EL (cell line): ENCODE results near the gene CARD8.
"Not testable (repeated sequence)": the region's sequence is repeated elsewhere in the genome, so short reads cannot be mapped to it uniquely, and the experiment has no call there.

Experiments used
- DNase-seq: peaks from one replicate; pipeline ENCODE4 v3.0.0-alpha.2; 2016

The CARD8 gene

DNA sequence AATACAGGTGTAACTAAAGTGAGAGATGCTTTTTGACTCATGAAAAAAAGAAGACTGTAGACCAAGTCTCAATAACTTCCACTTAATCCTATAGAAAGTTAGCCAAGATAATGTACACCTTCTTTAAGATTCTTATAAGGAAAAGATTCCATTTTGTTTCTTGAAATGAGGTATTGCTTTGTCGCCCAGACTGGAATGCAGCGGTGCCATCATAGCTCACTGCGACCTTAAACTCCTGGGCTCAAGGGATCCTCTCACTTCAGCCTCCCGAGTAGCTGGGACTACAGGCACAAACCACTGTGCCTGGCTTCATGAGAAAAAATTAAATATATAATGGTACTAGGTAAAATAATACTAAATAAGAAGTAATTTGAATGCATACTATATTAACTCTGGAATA is 3.3 kb upstream of the CARD8 start:
- DNase-seq = not testable (repeated sequence)

DNA sequence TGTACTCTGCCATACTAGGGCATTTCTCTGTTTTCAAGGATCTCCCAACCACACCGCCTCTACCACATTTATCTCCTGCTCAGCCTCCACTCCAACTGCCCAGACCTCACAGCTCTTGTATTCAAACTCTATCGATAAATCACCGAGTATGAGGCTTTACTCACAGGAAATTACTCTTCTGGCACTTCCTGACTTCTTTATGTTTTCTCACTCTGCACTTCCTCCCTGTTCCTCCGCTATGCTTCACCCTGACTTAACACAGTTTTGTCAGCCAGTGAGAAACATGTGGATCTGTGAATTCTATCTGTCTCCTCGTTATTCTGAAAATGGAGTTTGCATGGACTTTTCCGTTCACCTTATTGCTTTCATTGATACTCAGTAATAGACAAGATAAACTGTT is 2.6 kb upstream of the CARD8 start:
- peak; percentile 43 for DNase-seq

DNA sequence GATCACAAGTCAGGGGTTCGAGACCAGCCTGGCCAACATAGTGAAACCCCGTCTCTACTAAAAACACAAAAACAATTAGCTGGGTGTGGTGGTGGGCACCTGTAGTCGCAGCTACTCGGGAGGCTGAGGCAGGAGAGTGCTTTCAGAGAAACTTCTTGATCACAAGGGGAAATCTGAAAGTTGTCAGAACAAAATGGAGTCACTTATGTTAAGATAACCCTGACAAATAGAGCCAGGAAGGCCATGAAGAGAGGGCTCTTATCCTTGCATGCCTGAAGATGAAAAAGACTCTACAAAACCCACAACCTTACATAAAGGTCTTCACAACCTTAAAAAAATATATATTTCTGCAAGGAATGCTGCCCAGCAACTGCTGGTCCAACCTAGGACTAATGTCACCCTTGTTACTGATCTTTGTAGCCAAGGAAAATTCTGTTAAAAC is 1.2 kb downstream of the CARD8 start:
- no peak for DNase-seq

DNA sequence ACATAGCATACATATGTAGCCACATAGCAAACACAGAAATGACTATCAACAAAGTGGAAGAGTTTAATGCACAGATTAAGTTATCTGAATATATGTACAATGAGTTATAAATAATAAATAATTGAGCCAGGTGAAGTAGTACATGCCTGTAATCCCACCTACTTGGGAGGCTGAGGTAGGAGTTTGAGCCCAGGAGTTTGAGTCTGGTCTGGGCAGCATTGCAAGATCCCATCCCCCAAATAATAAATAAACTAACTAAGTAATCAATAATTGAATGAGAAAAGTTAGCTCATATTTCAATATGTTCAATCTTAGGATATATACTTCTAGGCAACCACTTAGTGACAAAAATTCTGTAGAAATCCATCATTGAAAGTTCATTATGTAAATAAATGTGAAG is 1.7 kb downstream of the CARD8 start:
- no peak for DNase-seq

DNA sequence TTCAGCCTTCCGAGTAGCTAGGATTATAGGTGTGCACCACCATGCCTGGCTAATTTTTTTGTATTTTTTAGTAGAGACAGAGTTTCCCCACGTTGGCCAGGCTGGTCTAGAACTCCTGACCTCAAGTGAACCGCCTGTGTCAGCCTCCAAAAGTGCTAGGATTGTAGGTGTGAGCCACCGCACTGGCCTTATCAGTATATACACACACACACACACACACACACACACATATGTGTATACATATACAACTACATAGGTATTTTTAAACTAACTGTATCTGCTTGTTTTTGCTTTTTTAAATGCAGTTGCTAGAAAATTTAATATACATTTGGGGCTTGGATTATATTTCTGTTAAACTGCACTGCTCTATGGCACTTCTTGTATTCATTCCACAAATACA is 3.1 kb downstream of the CARD8 start:
- no peak for DNase-seq

DNA sequence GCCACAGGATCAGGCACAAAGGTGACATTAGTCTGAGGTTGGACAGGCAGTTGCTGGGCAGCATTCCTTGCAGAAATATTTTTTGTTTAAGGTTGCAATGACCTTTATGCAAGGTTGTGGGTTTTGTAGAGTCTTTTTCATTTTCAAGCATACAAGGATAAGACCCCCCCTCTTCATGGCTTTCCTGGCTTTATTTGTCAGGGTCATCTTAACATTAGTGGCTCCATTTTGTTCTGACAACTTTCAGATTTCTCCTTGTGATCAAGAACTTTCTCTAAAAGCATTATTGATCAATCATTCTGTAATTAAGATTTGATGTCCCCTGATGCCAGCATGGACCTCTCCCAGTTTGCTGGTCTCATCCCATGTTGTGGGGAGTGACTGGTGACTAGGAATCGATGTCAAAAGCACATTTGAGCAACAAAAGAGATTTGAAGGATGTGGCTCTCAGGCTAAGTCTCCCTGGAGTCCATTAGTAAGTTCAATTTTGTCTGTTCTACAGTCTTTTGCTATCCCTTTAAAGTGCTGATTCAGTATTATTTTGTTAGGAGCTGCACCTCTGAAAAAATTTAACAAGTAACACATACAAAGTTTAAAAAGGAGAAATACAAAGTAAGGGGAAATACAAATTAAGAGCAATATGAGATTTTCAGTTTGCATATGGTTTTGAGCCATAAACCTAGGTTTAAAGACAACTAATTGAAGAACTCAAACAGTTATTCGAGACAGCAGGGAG is 5.3 kb downstream of the CARD8 start:
- no peak for DNase-seq

DNA sequence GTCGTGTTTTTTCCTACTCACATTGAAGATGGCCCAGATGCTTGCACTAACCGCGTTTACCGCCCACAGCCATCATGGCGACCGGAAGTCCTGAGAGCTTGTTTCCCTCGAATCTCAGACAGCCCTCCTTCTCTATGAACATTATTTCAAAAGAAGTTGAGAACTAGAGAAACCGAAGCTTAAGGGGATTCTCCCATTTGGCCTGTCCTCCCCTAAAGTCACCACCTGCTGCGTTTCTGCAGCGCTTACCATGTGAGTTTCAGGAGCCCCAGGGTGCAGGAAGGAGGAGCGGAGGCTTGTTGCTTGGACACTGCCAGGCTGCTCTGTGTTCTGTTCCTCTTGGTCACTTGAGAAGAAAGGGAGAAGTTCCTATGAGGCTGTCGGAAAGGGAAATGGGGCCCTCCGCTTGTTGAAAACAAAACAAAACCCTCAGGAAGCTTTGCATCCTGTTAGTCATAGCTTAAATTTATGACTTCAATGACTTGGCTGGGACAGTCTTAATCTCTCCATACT is 6.2 kb downstream of the CARD8 start:
- no peak for DNase-seq

DNA sequence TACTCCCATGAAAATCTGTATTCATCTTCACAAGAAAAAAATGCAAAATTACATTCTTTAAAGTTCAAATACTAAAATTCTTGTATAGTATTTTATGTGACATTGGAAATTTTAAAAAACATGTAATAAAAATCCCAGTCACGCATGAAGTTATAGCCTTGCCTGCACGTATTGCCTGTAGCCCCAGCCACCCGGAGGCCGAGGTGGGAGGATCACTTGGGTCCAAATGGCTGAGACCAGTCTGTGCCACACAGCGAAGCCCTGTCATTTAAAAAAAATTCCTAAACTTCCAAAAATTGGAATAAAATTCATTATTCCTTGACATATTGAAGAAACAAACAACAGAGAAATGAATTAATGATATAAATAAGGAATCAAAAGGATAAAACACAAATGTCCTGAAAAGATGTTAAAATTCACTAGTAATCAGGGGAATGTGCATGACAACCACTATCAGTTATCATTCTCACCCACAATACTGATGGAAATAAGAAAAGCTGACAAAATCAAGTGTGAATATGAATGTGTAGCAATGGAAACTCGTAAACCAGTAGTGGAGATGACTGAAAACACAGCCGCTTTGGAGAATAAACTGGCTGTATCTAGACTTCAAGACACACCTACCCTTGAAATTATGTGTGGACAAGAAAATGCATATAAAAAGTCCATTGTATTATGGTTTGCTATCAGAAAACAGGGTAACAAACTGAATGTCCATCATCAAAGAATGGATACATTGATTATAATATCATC is 7.5 kb downstream of the CARD8 start:
- no peak for DNase-seq

DNA sequence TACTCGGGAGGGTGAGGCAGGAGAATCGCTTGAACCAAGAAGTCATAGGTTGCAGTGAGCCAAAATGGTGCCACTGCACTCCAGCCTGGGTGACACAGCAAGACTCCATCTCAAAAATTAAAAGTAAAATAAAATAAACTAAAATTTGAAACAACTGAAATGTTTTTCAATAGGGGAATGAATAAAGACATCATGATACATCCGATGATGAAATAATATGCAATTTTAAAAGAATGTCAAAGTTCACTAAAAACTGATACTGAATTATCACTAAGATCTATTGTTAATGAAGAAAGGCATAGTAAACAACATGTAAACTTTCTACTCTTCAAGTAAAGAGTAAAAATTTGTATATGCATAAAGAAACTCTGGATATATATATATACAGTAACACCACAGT is 8.5 kb downstream of the CARD8 start:
- DNase-seq = no peak

DNA sequence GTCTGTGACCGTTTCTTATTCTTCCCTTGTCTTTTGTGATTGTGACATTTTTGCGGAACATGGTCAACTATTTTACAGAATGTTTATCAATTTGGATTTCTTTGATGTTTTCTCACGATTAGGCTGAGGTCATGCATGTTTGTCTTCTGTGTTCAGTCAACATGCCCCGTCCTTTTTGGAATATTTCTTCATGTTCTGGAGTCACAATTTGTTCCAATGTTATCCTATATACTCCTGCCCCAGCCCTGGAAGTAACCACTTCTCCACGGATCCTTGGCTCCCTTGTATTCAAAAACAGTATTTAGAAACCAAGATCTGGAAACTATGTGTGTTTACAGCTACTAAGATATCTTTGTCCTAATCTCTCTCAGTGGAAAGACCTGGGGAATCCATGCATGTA is 9.6 kb downstream of the CARD8 start:
- DNase-seq = no peak

DNA sequence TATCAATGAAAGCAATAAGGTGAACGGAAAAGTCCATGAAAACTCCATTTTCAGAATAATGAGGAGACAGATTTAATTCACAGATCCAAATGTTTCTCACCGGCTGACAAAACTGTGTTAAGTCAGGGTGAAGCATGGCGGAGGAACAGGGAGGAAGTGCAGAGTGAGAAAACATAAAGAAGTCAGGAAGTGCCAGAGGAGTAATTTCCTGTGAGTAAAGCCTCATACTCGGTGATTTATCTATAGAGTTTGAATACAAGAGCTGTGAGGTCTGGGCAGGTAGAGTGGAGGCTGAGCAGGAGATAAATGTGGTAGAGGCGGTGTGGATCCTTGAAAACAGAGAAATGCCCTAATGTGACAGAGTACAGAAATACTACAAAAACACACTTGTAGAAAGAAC is 11.4 kb downstream of the CARD8 start:
- DNase-seq = no peak

DNA sequence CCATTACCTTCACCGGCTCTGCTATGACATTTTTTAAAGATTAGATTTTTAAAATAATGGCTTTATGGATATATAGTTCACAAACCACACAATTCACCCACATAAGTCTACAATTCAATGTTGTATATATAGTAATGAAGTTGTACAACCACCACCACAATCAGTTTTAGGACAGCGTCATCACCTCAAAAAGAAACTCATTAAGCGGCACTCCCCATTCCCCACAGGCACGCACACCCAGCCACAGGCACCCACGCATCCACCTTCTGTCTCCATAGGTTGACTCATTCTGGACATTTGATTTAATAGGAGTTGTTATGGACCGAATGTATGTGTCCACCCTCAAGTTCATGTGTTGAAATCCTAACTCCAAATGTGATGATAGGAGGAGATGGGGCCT is 13.9 kb downstream of the CARD8 start:
- DNase-seq = not testable (repeated sequence)

DNA sequence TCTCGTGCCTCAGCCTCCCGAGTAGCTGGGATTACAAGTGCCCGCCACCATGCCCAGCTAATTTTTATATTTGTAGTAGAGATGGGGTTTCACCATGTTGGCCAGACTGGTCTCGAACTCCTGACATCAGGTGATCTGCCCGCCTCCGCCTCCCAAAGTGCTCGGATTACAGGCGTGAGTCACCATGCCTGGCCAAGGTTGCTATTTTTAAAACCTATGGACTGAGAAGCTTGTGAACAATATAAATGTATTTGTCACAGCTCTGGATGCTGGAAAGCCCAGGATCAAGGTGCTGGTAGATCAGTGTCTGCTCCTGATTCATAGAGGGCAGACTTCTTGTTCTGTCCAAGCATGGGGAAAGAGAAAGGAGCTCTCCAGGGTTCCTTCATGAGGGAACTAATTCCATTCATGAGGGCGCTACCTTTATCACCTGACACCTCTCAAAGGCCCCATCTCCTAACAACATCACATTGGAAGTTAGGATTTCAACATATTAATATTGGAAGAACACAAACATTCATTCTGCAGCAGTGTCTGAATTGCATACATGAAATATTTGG is 16.1 kb downstream of the CARD8 start:
- DNase-seq = no peak

DNA sequence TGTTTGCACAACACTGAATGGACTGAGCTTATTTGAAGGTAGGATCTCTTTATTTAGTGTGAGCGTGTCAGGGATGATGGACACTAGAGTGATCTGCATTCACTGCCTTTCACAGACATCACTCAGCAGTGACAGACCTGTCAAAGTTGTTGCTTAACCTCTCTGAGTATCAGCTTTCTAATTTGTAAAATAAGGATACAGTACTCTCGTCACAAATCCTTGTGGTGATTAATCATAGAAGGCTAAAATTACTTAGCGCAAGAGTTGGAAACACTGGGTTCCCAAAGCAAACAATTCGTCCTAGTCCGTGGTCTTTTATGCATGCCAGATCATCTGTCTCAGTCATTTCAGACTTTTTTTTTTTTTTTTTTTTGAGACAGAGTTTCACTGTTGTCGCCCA is 16.6 kb downstream of the CARD8 start:
- no peak for DNase-seq

DNA sequence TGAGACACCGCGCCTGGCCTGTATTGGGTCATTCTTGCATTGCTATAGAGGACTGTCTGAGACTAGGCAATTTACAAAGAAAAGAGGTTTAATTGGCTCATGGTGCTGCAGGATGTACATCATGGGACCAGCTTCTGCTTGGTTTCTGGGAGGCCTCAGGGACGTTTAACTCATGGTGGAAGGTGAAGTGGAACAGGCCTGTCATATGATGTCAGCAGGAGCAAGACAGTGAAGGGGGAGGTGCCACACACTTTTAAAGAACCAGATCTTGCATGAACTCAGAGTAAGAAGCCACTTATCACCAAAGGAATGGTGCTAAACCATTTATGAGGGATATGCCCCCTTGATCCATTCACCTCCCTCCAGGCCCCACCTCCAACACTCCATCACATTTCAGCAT is 18.7 kb downstream of the CARD8 start:
- no peak for DNase-seq

DNA sequence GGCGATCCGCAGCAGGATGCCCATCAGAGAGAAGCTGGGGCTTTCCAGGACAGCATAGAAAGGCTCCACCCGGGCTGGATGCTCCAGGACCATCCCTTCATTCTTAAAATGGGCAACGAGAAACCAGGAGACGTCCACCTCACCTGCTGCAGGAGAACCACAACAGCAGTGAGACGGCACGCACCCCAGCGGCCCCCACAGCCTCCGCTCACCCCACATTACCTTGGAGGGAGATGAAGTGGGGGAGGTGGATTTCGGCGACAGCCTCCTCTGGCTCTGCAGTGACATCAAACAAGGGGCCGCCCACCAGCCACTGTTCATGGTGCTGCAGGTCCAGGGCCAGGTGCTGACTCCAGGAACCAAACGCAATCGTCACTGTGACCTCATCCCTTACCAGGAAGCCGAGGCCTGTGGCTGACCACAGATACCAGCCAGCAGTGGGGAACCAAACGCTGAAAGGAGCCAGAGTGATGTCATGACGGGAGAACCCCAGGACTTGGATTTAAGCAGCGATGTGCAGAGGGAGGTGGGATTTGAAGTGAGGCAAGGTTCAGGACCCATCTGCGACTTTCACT is 25.1 kb downstream of the CARD8 start:
- DNase-seq = no peak

DNA sequence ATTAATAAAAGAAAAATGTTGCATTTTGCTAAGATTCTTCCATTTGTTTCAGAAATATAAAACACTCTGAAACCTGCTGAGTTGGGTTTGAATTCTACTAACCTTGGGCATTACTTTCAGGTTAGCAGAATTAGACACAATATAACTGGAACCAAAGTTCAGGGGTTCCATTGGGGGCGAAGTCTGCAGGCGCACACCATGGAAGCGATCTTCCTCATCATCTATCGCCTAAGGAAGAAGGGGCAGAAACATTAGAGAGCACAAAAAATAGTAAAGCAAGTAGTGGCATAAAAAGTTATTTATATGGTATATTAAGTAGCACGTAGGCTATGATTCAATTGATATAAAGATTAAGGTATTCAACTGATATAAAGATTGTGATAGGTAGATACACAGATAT is 34.1 kb downstream of the CARD8 start:
- no peak for DNase-seq

DNA sequence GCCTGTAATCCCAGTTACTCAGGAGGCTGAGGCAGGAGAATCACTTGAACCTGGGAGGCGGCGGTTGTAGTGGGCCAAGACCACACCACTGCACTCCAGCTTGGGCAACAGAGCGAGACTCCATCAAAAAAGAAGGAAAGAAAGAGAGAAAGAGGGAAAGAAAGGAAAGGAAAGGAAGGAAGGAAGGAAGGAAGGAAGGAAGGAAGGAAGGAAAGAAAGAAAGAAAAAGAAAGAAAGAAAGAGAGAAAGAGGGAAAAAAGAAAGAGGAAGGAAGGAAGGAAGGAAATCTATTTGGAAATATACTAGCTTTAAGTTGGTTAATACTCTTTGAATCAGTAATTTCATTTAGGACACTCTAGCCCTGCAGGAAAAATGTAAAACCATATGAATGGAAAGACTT is 34.9 kb downstream of the CARD8 start:
- not testable (repeated sequence) for DNase-seq

DNA sequence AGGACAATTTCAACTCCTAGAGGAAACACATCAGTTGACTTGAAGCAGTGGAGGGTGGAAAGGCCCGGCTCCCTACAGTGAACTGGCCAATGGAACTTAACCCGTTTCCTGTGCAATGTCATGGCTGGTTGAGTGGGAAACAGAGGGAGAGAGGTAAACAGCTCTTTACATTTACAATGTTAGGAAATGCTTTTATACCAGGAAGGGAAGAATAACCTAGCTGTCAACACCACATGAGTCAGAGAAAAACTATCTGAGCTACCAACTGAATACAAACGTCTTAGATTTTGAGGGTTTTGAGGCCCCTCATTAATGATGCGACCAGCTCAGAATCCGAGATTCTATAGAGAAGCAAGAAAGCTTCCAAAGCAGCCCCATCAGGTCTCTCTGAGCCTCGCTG is 36.7 kb downstream of the CARD8 start:
- peak; percentile 39 for DNase-seq

DNA sequence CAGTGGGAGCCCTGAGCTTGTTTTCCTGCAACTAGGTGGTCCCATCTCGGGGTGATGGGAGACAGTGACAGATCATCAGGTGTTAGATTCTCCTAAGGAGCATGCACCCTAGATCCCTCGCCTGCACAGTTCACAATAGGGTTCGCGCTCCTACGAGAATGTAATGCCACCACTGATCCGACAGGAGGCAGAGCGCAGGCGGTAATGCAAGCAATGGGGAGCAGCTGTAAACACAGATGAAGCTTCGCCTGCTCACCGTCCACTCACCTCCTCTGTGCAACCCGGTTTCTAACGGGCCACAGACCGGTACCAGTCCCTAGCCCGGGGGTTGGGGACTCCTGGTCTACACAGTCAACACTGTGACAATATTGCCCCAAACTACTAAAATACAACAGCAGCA is 38.8 kb downstream of the CARD8 start:
- DNase-seq = no peak

DNA sequence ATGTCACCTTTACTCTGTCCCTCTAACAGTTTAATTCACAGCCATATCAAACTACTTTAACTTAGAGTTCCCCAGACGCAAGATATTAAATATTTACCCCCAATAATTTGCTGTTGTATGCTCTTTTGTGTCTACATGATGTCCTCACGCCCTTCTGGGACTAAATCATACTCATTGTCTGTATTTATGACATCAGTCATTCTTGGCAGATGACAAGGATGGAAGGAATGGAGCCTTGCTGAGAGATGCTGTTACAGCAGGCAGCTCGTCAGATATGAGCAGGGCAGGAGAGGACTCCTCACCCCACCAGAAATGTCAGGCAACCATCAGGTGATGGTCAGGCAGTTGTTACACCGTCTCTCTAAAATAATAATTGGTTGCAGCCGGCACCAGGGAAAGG is 41.8 kb downstream of the CARD8 start:
- DNase-seq = no peak

DNA sequence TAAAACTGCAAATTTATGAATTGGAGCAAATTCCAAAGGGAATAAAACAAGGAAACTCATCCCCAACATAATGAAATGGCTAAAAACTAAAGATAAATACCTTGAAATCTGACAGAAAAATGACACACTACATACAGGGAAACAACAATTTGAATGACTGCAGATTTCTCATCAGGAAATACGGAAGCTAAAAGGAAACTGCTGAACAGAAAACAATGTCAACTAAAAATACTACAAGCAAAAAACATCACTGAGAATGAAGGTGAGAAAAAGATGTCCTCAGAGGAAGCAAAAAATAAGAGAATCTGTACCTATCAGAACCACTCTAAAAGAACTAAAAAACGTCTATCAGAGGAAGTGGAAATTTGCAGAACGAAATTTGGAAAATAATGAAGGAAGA is 45.7 kb downstream of the CARD8 start:
- DNase-seq = no peak

DNA sequence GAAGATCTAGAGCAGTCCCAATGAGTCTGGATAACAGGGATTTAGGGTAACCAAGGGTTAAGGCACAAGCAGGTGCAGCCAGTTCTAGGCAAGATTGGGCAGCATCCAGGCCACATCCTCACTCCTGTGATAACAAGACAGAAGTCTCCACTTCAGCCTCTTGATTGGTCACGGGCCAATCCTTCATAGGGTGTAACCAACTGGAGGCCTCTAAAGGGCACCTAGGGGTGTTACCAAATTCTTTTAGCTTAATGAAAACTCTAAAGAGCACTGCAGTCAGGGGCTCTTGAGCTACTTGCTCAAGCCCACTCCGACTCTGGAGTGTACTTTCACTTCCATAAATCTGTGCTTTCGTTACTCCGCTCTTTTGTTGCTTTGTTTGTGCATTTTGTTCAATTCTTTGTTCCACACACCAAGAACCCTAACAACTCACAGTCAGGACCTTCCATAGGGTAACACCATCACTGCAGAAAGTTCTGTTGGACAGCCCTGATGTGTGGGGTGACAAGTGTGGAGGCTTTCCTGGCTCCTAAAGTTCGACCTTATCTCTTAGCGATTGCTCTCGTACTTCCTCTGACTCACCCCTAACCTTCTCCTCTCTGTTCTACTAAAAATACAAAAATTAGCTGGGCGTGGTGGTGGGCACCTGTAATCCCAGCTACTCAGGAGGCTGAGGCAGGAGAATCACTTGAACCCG is 49.2 kb downstream of the CARD8 start:
- no peak for DNase-seq
